ENCODE results near the gene CTNNA3.
"Not testable (repeated sequence)": the region's sequence is repeated elsewhere in the genome, so short reads cannot be mapped to it uniquely, and the experiment has no call there.

Gene CTNNA3

DNA sequence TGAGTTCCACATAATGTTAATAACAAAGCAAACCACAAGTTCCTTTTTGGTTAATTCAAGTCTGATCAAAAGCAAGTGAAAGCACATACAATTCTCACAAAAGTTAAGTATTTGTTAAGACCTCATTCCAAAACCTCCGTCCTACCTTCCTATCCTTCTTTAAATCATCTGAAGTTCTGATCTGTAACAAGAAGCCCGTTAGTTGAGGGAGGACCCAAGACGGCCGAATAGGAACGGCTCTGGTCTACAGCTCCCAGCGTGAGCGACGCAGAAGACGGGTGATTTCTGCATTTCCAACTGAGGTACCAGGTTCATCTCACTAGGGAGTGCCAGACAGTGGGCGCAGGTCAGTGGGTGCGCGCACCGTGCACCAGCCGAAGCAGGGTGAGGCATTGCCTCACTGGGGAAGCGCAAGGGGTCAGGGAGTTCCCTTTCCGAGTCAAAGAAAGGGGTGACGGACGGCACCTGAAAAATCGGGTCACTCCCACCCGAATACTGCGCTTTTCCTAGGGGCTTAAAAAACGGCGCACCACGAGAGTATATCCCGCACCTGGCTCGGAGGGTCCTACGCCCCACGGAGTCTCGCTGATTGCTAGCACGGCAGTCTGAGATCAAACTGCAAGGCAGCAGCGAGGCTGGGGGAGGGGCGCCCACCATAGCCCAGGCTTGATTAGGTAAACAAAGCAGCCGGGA, 309.0 kb downstream of the CTNNA3 start:
- CTCF ChIA-PET; POLR2A ChIA-PET; H3K4me1 ChIP-seq (ENCODE audit: control insufficient read depth, insufficient read depth, low read length); H3K27ac ChIP-seq (ENCODE audit: extremely low read depth, low read depth, low read length); H3K9me3 ChIP-seq (ENCODE audit: control insufficient read depth, insufficient read depth, low read depth, low read length); H3K36me3 ChIP-seq (ENCODE audit: control insufficient read depth in 2 of 2, insufficient read depth in 1 of 2, low read length in 2 of 2): not testable (repeated sequence)
- TF ChIP-seq ZBTB48 (tag by site-specific recombination; IDR thresholded peaks at IDR 0.05), result peak; percentile 67; the same call in 1 of the 2 replicates
- peak overlapping the region; percentile 38 for H3K4me3 ChIP-seq (ENCODE audit: low read depth, low read length)

DNA sequence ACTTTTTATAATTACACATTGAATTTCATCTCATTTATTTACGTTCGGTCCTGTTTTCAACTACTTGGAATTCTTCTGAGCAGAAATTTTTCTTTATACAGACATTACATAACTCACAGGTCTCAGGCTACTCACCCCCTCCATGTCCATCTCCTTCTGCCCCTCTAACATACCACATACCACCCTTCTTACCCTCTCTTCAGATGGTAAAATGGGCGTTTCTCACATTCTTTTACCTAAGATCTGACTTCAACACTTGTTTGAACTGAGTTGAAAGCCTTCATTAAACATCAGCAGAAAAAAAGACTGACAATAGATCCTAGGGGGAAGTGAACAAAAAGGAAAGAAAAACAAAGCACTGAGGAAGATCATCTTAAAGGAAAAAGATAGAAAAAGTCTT, 309.7 kb downstream of the CTNNA3 start:
- no peaks in the 10 kb centered on the region for H3K9me3 ChIP-seq (ENCODE audit: control insufficient read depth, insufficient read depth, low read depth, low read length)
- no peaks in the 10 kb centered on the region for H3K36me3 ChIP-seq (ENCODE audit: control insufficient read depth in 2 of 2, insufficient read depth in 1 of 2, low read length in 2 of 2)
- H3K4me1 ChIP-seq (ENCODE audit: control insufficient read depth, insufficient read depth, low read length), result no peaks in the 10 kb centered on the region
- H3K27ac ChIP-seq (ENCODE audit: extremely low read depth, low read depth, low read length), result no peak overlapping the region
- TF ChIP-seq, protein P1, sequence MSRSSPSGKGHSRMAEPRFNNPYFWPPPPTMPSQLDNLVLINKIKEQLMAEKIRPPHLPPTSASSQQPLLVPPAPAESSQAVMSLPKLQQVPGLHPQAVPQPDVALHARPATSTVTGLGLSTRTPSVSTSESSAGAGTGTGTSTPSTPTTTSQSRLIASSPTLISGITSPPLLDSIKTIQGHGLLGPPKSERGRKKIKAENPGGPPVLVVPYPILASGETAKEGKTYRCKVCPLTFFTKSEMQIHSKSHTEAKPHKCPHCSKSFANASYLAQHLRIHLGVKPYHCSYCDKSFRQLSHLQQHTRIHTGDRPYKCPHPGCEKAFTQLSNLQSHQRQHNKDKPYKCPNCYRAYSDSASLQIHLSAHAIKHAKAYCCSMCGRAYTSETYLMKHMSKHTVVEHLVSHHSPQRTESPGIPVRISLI (tag by site-specific recombination; IDR thresholded peaks at IDR 0.05), result no peak
- TF ChIP-seq ZBTB8A (tag by site-specific recombination; IDR thresholded peaks at IDR 0.05) (no peak), ZNF426 (tag by site-specific recombination; IDR thresholded peaks at IDR 0.05) (no peak), ZNF658 (tag by site-specific recombination; IDR thresholded peaks at IDR 0.05) (no peak), ZNF510 (tag by site-specific recombination; IDR thresholded peaks at IDR 0.05; ENCODE audit: insufficient replicate concordance) (no peak), ZEB2 (tag by site-specific recombination; IDR thresholded peaks at IDR 0.05) (no peak), KLF9 (tag by site-specific recombination; IDR thresholded peaks at IDR 0.05; ENCODE audit: low read depth) (no peak), ZNF2 (tag by site-specific recombination; IDR thresholded peaks at IDR 0.05) (no peak), ZNF76 (tag by site-specific recombination; IDR thresholded peaks at IDR 0.05; ENCODE audit: borderline replicate concordance, low read depth) (no peak), ZNF610 (tag by site-specific recombination; IDR thresholded peaks at IDR 0.05; ENCODE audit: borderline replicate concordance) (no peak), ZNF239 (tag by site-specific recombination; IDR thresholded peaks at IDR 0.05) (no peak), ZNF184 (tag by site-specific recombination; IDR thresholded peaks at IDR 0.05) (no peak), ZNF830 (tag by site-specific recombination; IDR thresholded peaks at IDR 0.05; ENCODE audit: low read depth) (no peak), ZNF114 (tag by site-specific recombination; IDR thresholded peaks at IDR 0.05) (no peak), ZNF791 (tag by site-specific recombination; IDR thresholded peaks at IDR 0.05) (no peak), SP3 (tag by site-specific recombination; IDR thresholded peaks at IDR 0.05) (no peak), ZFP41 (tag by site-specific recombination; IDR thresholded peaks at IDR 0.05; ENCODE audit: borderline replicate concordance) (no peak), ZBTB21 (tag by site-specific recombination; IDR thresholded peaks at IDR 0.05) (no peak), ZNF416 (tag by site-specific recombination; IDR thresholded peaks at IDR 0.05) (no peak)
- TF ChIP-seq, protein P2, sequence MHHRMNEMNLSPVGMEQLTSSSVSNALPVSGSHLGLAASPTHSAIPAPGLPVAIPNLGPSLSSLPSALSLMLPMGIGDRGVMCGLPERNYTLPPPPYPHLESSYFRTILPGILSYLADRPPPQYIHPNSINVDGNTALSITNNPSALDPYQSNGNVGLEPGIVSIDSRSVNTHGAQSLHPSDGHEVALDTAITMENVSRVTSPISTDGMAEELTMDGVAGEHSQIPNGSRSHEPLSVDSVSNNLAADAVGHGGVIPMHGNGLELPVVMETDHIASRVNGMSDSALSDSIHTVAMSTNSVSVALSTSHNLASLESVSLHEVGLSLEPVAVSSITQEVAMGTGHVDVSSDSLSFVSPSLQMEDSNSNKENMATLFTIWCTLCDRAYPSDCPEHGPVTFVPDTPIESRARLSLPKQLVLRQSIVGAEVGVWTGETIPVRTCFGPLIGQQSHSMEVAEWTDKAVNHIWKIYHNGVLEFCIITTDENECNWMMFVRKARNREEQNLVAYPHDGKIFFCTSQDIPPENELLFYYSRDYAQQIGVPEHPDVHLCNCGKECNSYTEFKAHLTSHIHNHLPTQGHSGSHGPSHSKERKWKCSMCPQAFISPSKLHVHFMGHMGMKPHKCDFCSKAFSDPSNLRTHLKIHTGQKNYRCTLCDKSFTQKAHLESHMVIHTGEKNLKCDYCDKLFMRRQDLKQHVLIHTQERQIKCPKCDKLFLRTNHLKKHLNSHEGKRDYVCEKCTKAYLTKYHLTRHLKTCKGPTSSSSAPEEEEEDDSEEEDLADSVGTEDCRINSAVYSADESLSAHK (tag by site-specific recombination; IDR thresholded peaks at IDR 0.05), result no peak
- H3K4me3 ChIP-seq (ENCODE audit: low read depth, low read length), result no peak overlapping the region
- CTCF ChIA-PET, result no interaction called here
- POLR2A ChIA-PET, result no interaction called here
